HAP-1 (cell line): ENCODE measurements around the gene ALK.

Source experiments
- DNase-seq, 2 experiments: peaks; one replicate each; pipeline ENCODE4 v3.0.0-alpha.2; 2016 to 2020; ENCODE audit warnings: low spot score in 2 of 2
- H3K27me3 ChIP-seq: fragments of 250-450 bp; sonication (Bioruptor Pico); 2 replicates; pipeline ENCODE4 v1.5.1; 2020; ENCODE audit warnings: low read depth, mild to moderate bottlenecking, moderate library complexity
- H3K36me3 ChIP-seq: fragments of 250-450 bp; sonication (Bioruptor Pico); replicated peaks from 2 replicates; pipeline ENCODE4 v1.5.1; 2020; ENCODE audit warnings: mild to moderate bottlenecking
- H3K4me1 ChIP-seq: fragments of 250-450 bp; sonication (Bioruptor Pico); 2 replicates; pipeline ENCODE4 v1.5.1; 2020; ENCODE audit warnings: mild to moderate bottlenecking
- H3K4me3 ChIP-seq: fragments of 250-450 bp; sonication (Bioruptor Pico); 2 replicates; pipeline ENCODE4 v1.5.1; 2020; ENCODE audit warnings: mild to moderate bottlenecking, moderate library complexity
- H3K9me3 ChIP-seq: fragments of 250-450 bp; sonication (Bioruptor Pico); 2 replicates; pipeline ENCODE4 v1.5.1; 2020; ENCODE audit warnings: mild to moderate bottlenecking, moderate library complexity
- in situ Hi-C: fragments of 300-500 bp; cut with MboI; formaldehyde crosslinking; loops from 3 replicates; pipeline ENCODE4 v1.14.3; 2020; ENCODE audit warnings: low sequenced_read_pairs, inconsistent platforms, mixed read lengths

The ALK gene

DNA sequence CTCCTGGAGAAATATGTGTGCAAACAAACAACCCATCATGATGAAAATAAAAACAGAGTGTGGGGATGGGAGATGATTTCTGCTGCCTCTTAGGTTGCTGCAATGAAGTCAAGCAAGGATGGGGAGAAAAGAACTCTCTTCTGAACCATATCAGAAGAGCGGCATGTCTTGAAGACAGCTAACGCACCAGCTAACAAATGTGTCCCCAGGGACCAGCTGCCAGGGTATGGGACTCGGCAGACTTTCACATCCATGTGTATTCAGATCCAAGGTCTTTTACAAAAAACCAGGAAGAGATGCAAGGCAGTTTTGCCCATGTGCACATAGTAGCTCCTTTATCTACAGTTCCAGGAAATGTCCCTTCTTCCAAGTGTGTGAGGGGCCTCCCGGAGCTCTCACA, 680.8 kb downstream of the ALK start:
- in situ Hi-C loops: no loop called here
- no peaks in the 10 kb centered on the region for H3K36me3 ChIP-seq
- no peaks in the 10 kb centered on the region for H3K4me1 ChIP-seq
- no peak for DNase-seq
- H3K4me3 ChIP-seq: no peak overlapping the region
- H3K27me3 ChIP-seq: peaks cover 17% of the 10 kb centered on the region
- H3K9me3 ChIP-seq: no peaks in the 10 kb centered on the region

GRCh38 chr2:29239209-29239960, 682.0 kb downstream of the ALK start:
- in situ Hi-C loops: no loop called here
- Histone ChIP-seq H3K27me3 (peaks cover 17% of the 10 kb centered on the region), H3K4me1 (no peaks in the 10 kb centered on the region), H3K4me3 (no peak overlapping the region), H3K9me3 (no peaks in the 10 kb centered on the region), H3K36me3 (no peaks in the 10 kb centered on the region)
- DNase-seq: no peak

GRCh38 chr2:29238497-29238896, 682.9 kb downstream of the ALK start:
- Histone ChIP-seq H3K4me1 (no peaks in the 10 kb centered on the region), H3K27me3 (peaks cover 17% of the 10 kb centered on the region), H3K9me3 (no peaks in the 10 kb centered on the region), H3K4me3 (no peak overlapping the region), H3K36me3 (no peaks in the 10 kb centered on the region)
- in situ Hi-C loops: no loop called here
- DNase-seq: peak in 1 of 2 experiments; percentile 62

DNA sequence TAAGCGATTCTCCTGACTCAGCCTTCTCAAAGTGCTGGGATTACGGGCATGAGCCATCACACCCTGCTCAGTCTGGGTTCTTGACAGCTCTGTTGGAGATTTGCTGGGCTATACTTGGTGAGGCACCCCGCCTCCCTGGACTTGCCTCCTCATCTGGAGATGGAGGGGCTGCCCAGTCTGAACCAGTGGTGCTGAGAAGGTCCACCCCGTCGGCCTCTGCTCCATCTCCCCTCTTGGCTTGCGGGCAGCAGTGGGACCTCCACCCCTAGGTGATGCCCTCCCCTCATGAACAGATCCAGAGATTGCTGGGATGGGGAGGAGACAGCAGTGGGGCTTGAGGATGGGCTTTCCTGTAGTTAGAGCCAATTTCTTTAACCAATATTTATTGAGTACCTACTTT, 685.3 kb downstream of the ALK start:
- peaks cover 11% of the 10 kb centered on the region for H3K27me3 ChIP-seq
- in situ Hi-C loops: no loop called here
- DNase-seq: no peak

GRCh38 chr2:29235411-29235810, 686.0 kb downstream of the ALK start:
- no peak for DNase-seq
- Histone ChIP-seq H3K4me3 (no peak overlapping the region), H3K9me3 (no peaks in the 10 kb centered on the region), H3K4me1 (no peaks in the 10 kb centered on the region), H3K36me3 (no peaks in the 10 kb centered on the region), H3K27me3 (peaks cover 10% of the 10 kb centered on the region)
- in situ Hi-C loops: no loop called here

More for the DNA sequence above, 685.3 kb downstream of the ALK start:
- Histone ChIP-seq H3K9me3 (no peaks in the 10 kb centered on the region), H3K36me3 (no peaks in the 10 kb centered on the region), H3K4me3 (no peak overlapping the region), H3K4me1 (no peaks in the 10 kb centered on the region)

DNA sequence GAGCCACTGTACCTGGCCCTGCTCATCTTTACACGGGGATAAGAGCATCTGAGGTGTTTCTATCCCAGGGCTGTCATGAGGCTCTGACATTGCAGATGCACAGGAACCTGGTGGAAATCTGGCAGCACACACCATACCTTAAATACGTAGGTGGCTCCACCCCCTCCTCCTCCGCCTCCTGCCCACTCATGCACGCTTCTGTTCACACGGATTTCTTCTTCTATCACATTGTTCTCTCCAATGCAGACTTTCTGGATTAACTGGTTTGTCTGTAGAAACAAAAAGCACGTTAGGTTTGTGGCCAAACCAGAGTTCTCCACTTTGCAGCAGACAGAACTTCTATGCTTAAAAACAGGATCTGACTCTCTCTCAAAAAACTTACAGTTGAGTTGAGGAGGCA, 688.0 kb downstream of the ALK start:
- Histone ChIP-seq H3K36me3 (no peaks in the 10 kb centered on the region), H3K9me3 (no peaks in the 10 kb centered on the region), H3K4me3 (no peak overlapping the region), H3K4me1 (no peaks in the 10 kb centered on the region), H3K27me3 (peaks cover 8% of the 10 kb centered on the region)
- no peak for DNase-seq
- in situ Hi-C loops: no loop called here

DNA sequence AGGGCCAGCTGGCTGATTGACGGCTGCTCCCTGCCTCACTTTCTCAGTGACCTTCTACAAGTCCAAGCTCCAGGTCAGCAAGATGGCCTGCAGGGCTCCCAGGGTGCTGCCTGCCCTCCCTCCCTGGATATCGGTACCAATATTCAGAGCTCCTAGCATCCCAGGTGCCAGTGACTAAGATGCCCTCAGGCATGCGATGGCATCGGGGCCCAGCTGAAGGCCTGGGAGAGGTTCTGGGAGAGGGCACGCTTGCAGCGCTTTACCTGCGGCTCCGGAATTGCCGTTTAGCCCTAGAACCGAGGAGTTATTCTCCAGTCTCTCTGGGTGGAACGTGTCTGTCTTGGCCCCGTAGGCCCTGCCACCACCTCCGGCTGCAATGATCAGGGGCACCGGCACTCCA, 689.3 kb downstream of the ALK start:
- DNase-seq: no peak
- Histone ChIP-seq H3K4me3 (no peak overlapping the region), H3K4me1 (no peaks in the 10 kb centered on the region), H3K36me3 (no peaks in the 10 kb centered on the region), H3K27me3 (peaks cover 11% of the 10 kb centered on the region), H3K9me3 (no peaks in the 10 kb centered on the region)
- in situ Hi-C loops: no loop called here

DNA sequence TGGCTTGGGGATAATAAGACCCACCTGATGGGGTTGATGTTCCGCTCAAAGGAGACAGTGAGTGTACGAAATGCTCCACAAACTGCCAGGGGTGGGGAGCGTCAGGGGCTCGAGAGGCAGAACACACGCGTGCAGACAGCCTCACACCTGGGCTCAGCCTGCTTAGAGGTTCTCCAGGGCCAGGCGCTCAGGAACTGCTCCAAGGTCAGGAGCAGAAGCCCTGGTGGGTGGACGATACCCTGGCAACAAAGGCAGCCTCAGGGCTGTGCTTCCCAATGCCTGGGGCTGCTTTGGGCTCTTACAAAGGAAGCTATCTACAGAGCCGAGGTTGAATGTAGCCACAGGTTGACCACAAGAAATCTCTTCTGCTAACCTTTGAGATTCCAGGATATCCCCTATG, 691.7 kb downstream of the ALK start:
- H3K4me1 ChIP-seq: no peaks in the 10 kb centered on the region
- H3K27me3 ChIP-seq: peaks cover 9% of the 10 kb centered on the region
- in situ Hi-C loops: no loop called here
- no peak overlapping the region for H3K4me3 ChIP-seq
- H3K9me3 ChIP-seq: no peaks in the 10 kb centered on the region
- H3K36me3 ChIP-seq: no peaks in the 10 kb centered on the region
- DNase-seq: no peak

GRCh38 chr2:29228947-29229346, 692.4 kb downstream of the ALK start:
- Histone ChIP-seq H3K4me1 (no peaks in the 10 kb centered on the region), H3K4me3 (no peak overlapping the region), H3K27me3 (peaks cover 9% of the 10 kb centered on the region), H3K9me3 (no peaks in the 10 kb centered on the region), H3K36me3 (no peaks in the 10 kb centered on the region)
- DNase-seq: no peak
- in situ Hi-C loops: no loop called here

- Histone ChIP-seq H3K4me1 (no peaks in the 10 kb centered on the region), H3K36me3 (no peaks in the 10 kb centered on the region), H3K9me3 (no peaks in the 10 kb centered on the region), H3K27me3 (peaks cover 9% of the 10 kb centered on the region), H3K4me3 (no peak overlapping the region)
- DNase-seq: no peak
- in situ Hi-C loops: no loop called here
These were observed 693.3 kb downstream of the ALK start for GRCh38 chr2:29227935-29228675.

GRCh38 chr2:29226808-29227207, 694.6 kb downstream of the ALK start:
- DNase-seq: no peak
- Histone ChIP-seq H3K36me3 (no peaks in the 10 kb centered on the region), H3K4me3 (no peak overlapping the region), H3K27me3 (peaks cover 9% of the 10 kb centered on the region), H3K4me1 (no peaks in the 10 kb centered on the region), H3K9me3 (no peaks in the 10 kb centered on the region)
- in situ Hi-C loops: no loop called here

DNA sequence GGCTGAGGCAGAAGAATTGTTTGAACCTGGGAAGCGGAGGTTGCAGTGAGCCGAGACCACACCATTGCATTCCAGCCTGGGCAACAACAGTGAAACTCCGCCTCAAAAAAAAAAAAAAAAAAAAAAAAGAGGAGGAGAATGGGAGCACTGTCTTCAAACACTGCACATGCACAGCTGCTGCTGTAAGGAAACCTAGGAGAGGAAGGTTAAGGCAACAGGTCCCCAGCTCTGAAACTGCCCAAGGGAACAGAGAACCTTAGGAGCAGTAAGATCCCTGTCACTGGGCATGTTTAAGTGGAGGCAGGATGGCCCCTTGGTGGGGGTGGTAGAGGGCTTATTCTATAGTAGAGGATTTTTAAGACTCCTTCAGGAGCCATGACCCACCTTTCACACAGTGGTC, 695.0 kb downstream of the ALK start:
- in situ Hi-C loops: no loop called here
- Histone ChIP-seq H3K4me1 (no peaks in the 10 kb centered on the region), H3K9me3 (no peaks in the 10 kb centered on the region), H3K4me3 (no peak overlapping the region), H3K36me3 (no peaks in the 10 kb centered on the region), H3K27me3 (peaks cover 9% of the 10 kb centered on the region)
- no peak for DNase-seq

DNA sequence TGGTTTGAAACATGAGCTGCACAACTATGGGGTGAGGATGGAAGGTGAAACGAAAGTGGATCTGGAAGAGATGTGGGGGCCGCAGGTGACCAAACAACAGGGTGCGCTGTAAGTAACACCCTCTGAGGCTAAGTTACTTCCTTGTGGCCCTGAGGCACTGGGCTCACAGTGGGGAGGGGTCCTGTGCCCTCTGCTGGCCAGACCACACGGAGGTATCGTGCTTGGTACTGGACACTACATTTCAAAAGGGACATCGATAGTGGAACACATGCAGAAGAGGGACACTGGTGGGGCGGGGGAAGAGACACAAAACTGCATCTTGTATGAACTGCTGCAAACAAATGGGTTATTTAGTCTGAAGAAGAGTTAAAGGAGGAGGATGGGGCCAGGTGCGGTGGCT, 695.6 kb downstream of the ALK start:
- H3K36me3 ChIP-seq: no peaks in the 10 kb centered on the region
- no peak for DNase-seq
- H3K4me3 ChIP-seq: no peak overlapping the region
- H3K4me1 ChIP-seq: no peaks in the 10 kb centered on the region
- no peaks in the 10 kb centered on the region for H3K9me3 ChIP-seq
- in situ Hi-C loops: no loop called here
- peaks cover 9% of the 10 kb centered on the region for H3K27me3 ChIP-seq

GRCh38 chr2:29224693-29225551, 696.5 kb downstream of the ALK start:
- Histone ChIP-seq H3K36me3 (no peaks in the 10 kb centered on the region), H3K4me3 (no peak overlapping the region), H3K4me1 (no peaks in the 10 kb centered on the region), H3K9me3 (no peaks in the 10 kb centered on the region), H3K27me3 (peaks cover 9% of the 10 kb centered on the region)
- in situ Hi-C loops: no loop called here
- no peak for DNase-seq
